Measurements from ENCODE around the gene STK40. TPM values are rescaled to one million over a fixed set of nuclear protein-coding genes. Genes with fewer than 3 reads are reported as not detected.

STK40 gene
- total RNA-seq, 2 donors from 2014 or later: 32.9 to 49.8 TPM

DNA sequence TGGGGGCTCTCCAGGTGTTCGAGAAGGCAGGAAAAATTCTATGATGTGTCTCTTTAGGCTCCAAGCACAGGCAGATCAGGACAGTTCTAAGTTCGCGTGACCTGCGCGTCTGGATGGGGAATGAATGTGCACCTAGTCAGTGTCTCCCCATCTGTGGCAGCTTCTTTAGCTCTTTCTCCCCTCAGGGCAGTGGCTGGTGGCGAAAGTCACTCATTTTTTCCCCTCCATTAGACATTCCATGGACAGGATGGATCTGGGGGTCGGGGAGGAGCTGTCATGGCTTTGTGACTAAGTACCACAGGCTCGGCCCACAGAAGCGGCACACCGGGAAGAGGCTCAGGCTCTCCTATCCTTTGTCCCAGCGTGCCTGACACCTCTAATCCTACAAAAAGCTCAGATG, 31.2 kb downstream of the STK40 start:
- no peaks in the 10 kb centered on the region for H3K36me3 Mint-ChIP-seq (ENCODE audit: low read depth)
- DNase-seq: no peak
- H3K27ac Mint-ChIP-seq: no peak overlapping the region
- no peaks in the 10 kb centered on the region for H3K9me3 ChIP-seq (ENCODE audit: control insufficient read depth, low read length, poor library complexity, severe bottlenecking)
- no peak for ATAC-seq
- no peak overlapping the region for H3K4me3 Mint-ChIP-seq
- peaks cover 25% of the 10 kb centered on the region for H3K4me1 Mint-ChIP-seq
- no peaks in the 10 kb centered on the region for H3K27me3 Mint-ChIP-seq

DNA sequence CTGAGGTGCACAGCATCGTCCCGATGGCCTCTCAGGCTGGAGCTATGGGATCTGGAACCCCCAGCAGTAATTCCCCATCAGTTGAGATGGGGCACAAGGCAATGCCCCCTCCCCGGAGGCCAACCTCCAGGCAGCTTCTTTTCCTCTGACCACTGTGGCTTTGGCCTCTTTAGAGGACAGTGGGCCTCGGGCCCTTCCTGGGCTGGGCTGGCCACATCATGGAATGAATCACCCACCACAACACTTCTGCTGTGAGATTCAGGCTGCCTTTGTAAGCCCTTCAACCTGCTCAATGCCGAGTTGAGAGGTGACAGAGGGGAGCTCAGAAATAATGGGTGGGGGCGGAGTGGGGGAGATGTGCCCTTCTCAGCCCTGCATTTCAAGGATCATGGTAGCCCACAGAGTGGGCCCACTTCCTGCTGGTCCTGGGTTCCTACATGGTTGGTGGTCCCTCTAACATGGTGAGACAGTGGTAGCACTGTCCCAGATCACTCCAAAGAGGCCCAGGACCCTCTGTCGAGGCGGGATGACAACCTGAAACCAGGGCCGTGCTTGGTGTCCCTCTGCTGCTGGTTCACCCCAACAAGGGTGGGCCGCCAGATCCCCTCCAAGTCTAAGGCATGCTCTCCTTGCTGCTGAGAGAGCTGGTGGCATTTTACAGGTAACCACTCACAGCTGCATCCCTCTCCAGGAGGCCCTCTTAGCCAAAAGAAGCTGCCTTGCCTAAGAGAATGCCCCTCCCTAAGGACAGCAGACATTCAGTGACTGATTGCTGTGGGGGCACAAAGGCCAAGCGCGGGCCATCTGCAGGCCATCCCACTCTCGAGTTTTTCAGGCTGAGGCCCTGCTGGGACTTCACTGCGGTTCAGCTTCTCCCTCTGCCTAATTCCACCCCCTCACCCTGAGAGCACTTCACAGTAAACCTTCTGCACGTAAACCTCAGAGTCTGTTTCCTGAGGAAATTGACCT, 32.5 kb downstream of the STK40 start:
- no peaks in the 10 kb centered on the region for H3K9me3 ChIP-seq (ENCODE audit: control insufficient read depth, low read length, poor library complexity, severe bottlenecking)
- DNase-seq: no peak
- Mint-ChIP-seq H3K4me1 (peaks cover 26% of the 10 kb centered on the region), H3K27me3 (no peaks in the 10 kb centered on the region), H3K27ac (peak overlapping the region; percentile 78), H3K4me3 (no peak overlapping the region), H3K36me3 (ENCODE audit: low read depth) (peaks cover 2% of the 10 kb centered on the region)
- no peak for ATAC-seq

DNA sequence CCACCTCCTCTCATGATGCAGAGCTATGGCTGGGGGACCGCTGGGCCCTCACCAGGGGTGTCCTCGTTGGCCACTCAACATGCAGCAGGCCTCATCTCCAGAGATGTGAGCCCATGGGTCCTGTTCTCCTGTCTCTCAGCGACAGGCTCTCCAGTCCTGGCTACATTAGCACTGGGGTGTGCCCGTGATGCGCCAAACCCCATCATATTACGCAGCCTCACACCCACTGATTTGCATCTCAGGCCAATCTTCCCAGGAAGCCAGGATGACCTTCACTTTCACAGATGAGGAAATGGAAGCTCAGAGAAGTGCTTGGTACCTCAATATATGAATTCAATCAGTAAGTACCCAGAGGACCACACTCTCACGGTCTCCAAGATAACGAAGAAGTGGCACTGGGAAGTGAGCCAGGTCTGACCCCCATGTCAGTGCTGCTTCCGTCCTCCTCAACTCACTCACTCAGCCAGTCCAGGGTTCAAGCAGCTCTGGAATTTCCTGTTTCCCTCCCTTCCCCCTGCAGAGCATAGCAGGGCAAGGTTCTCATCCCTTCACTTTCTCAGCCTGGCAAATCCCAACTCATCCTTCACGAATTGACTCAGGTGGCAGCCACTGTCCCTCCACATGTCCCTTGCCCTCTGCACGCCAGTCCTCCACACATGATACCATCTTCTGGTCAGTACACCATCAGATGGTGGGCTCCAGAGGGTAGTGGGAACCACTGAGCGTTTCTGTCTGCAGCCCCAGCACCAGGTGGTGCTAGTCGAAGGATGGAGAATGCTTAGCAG, 33.4 kb downstream of the STK40 start:
- ATAC-seq (no peak), DNase-seq (no peak)
- H3K27me3 Mint-ChIP-seq: no peaks in the 10 kb centered on the region
- H3K27ac Mint-ChIP-seq: peak overlapping the region; percentile 78
- H3K4me3 Mint-ChIP-seq: peak overlapping the region; percentile 36
- H3K4me1 Mint-ChIP-seq: peaks cover 26% of the 10 kb centered on the region
- peaks cover 4% of the 10 kb centered on the region for H3K36me3 Mint-ChIP-seq (ENCODE audit: low read depth)
- H3K9me3 ChIP-seq (ENCODE audit: control insufficient read depth, low read length, poor library complexity, severe bottlenecking): no peaks in the 10 kb centered on the region

DNA sequence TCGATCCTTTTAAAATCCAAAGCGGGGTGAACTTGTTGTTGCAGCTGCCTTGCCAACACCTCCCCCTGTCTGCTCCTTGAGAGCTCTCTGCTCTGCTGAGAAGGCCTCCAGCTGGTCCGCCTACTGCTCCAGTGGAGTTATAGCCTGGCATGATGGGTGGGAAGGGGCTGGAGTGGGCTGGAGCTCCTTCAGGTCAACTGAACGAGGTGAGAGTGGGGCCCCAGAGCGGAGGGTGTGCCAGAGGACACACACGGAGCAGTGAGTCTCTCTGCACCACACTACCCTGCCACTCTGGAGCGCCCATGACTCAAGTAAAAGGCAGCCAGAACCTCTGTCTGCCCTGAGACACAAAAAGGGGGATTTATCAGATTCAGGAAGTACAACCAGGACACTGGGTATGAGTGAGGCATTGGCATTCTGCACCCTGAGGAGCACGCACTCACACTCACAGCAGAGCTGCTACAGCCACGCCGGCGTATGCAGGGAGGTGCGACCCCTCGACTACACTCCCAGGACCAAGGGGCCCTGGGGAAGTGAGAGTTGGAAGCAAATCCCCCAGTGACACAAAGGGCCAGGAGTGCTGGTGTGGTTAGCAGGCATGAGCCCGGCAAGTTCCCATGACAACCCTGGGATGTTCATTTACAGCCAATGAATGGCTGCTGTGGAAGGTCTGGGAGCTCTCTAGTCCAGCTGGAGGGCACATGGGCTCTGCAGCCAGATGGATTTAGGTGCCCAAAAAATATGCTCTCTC, 34.3 kb downstream of the STK40 start:
- no peak overlapping the region for H3K4me3 Mint-ChIP-seq
- peaks cover 4% of the 10 kb centered on the region for H3K36me3 Mint-ChIP-seq (ENCODE audit: low read depth)
- H3K27ac Mint-ChIP-seq: peak overlapping the region; percentile 87

DNA sequence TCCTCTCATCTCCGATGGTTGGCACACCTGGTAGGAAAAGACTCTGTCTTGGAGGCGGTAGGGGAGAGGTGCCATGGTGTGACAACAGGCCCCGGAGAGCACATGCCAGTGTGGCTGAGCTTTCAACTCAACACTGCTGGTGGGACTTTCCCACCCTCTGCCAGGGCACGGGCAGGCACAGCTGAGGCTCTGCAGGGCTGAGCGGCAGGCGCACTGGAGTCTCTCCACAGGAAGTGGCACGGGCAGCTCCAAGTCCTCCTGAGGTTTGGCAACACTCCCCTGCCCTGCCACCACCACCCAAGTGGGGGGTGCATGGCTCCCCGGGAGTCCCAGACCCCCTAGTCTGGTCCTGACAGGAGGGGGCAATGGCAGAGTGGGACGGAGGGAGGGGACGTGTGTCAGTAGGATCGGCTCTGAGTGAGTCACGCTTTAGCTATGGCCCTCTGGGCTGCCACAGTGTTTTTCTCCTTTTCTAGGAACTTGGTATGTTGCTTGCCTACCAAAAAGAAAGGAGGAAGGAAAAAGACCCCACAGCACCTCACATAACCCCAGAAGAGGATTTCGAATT, 35.0 kb downstream of the STK40 start:
- Mint-ChIP-seq H3K4me3 (peak overlapping the region; percentile 52), H3K27me3 (no peaks in the 10 kb centered on the region), H3K27ac (peak overlapping the region; percentile 87), H3K36me3 (ENCODE audit: low read depth) (peaks cover 4% of the 10 kb centered on the region), H3K4me1 (peaks cover 27% of the 10 kb centered on the region)
- H3K9me3 ChIP-seq (ENCODE audit: control insufficient read depth, low read length, poor library complexity, severe bottlenecking): no peaks in the 10 kb centered on the region
- ATAC-seq (peak; percentile 99), DNase-seq (peak; percentile 29 to 60 (median 46))

More for the DNA sequence above, 34.3 kb downstream of the STK40 start:
- no peak for ATAC-seq
- Mint-ChIP-seq H3K27me3 (no peaks in the 10 kb centered on the region), H3K4me1 (peaks cover 27% of the 10 kb centered on the region)
- H3K9me3 ChIP-seq (ENCODE audit: control insufficient read depth, low read length, poor library complexity, severe bottlenecking): no peaks in the 10 kb centered on the region
- DNase-seq: no peak

DNA sequence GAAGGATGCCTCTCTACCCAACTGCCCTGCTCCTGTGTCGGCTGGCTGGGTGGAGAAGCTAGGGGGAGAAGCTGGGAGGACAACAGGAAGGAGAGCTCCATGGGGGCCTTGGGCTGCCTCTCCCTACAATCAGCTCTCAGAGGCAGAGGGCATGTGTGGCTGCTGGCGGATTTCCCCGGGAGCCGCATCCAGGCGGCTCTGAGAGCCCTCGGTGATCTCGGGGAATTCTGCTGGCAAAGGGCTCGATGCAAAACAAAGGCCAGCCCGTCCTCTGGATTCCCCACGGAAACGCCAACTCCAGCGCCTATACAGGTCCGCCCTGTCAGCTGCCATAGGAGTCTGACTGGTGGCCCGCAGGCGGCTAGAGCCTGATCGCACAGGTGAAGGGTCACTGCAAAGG, 35.9 kb downstream of the STK40 start:
- peaks cover 25% of the 10 kb centered on the region for H3K4me1 Mint-ChIP-seq
- H3K4me3 Mint-ChIP-seq: peak overlapping the region; percentile 52
- DNase-seq: no peak
- peak overlapping the region; percentile 87 for H3K27ac Mint-ChIP-seq
- no peaks in the 10 kb centered on the region for H3K9me3 ChIP-seq (ENCODE audit: control insufficient read depth, low read length, poor library complexity, severe bottlenecking)
- no peak for ATAC-seq
- no peaks in the 10 kb centered on the region for H3K27me3 Mint-ChIP-seq
- H3K36me3 Mint-ChIP-seq (ENCODE audit: low read depth): peaks cover 4% of the 10 kb centered on the region

DNA sequence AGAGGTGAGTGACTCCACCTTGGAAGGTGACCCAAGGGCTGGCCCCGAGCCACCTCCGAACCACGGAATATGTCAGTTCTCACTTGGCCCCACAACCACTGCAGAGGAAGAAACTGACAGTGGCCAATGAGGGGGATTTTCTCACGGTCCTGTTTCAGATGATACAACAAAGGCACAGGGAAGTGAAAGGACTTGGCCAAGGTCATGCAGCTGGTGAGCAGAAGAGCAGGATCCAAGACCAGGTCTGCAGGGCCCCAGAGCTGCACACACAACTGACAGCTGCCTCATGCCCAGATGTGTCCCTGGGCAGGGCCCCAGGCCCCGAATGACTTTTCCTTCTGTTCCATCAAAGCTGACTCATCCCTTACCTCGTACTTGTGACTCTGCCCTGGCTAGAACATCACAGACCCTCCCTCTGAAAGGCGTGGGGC, 36.5 kb downstream of the STK40 start:
- H3K4me1 Mint-ChIP-seq: peaks cover 25% of the 10 kb centered on the region
- H3K36me3 Mint-ChIP-seq (ENCODE audit: low read depth): peaks cover 6% of the 10 kb centered on the region
- no peak overlapping the region for H3K27ac Mint-ChIP-seq
- no peak overlapping the region for H3K4me3 Mint-ChIP-seq
- DNase-seq (no peak), ATAC-seq (no peak)
- H3K27me3 Mint-ChIP-seq: no peaks in the 10 kb centered on the region
- H3K9me3 ChIP-seq (ENCODE audit: control insufficient read depth, low read length, poor library complexity, severe bottlenecking): no peaks in the 10 kb centered on the region

DNA sequence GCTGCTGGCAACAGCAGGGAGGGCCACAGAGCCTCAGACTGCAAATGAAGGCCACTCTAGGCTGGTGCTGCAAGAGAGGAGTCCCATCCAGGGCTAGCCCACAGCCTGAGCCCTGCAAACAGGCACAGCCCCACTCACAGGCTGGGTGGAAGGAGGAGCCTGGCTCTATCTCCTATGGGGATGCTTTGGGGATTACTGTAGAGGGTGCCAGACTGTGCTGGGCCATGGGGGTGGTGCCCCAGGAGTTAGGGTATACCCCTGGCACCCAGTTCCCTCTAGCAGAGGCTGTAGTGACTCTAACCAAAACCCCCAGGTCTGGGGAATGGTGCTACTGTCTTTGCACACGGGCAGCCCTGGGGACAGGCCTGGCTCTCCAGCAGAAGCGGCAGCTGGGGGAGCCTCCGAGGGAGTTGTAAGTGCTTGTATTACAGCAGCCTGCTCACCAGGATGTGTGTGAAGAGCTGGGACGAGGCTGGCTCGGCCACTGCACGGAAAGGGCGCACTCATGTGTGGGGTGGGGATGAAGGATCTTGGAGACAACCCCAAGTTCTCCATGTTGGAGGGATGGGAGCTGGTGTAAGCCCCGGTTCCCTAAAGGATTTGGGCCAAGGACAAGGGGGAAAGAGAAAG, 38.9 kb downstream of the STK40 start:
- ATAC-seq (no peak), DNase-seq (no peak)
- H3K4me1 Mint-ChIP-seq: peaks cover 21% of the 10 kb centered on the region
- H3K4me3 Mint-ChIP-seq: no peak overlapping the region
- H3K27me3 Mint-ChIP-seq: no peaks in the 10 kb centered on the region
- peak overlapping the region; percentile 29 for H3K27ac Mint-ChIP-seq
- no peaks in the 10 kb centered on the region for H3K9me3 ChIP-seq (ENCODE audit: control insufficient read depth, low read length, poor library complexity, severe bottlenecking)
- H3K36me3 Mint-ChIP-seq (ENCODE audit: low read depth): peaks cover 6% of the 10 kb centered on the region

DNA sequence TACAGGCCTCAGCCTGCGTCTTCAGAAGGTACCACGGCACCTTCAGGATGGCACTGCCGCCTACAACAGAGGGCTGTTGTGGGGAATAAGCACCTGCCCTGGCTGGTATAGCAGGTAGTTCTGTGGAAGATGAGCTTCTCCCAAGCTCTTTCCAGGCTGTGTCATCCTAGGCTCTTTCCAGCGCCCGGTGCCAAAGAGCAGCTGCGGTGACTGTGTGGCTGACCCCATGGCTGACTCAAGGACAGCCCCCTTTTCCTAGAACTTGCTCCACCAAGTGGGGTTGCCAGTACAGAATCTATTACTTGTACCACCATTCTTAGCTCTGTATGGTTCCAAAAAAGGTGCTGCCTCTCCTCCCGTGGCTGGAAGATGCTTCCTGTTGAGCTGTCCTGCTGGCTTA, 40.4 kb downstream of the STK40 start:
- DNase-seq: no peak
- Mint-ChIP-seq H3K36me3 (ENCODE audit: low read depth) (peaks cover 11% of the 10 kb centered on the region), H3K4me1 (peaks cover 16% of the 10 kb centered on the region), H3K27ac (no peak overlapping the region), H3K27me3 (no peaks in the 10 kb centered on the region), H3K4me3 (no peak overlapping the region)
- no peaks in the 10 kb centered on the region for H3K9me3 ChIP-seq (ENCODE audit: control insufficient read depth, low read length, poor library complexity, severe bottlenecking)
- no peak for ATAC-seq

DNA sequence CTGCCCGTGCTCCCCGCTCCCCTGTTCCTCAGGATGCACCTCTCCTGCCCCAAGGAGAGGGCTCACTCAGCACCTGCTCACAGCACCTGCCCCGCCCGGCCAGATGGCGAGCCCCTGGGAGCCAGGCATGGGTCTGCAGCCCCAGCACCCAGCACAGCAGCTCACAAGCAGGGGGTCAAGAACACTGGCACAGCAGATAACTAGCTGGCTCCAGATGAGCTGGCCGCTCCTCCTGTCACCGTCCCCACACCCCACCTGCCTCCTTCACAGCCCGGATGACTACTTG, 41.4 kb downstream of the STK40 start:
- ATAC-seq: no peak
- Mint-ChIP-seq H3K36me3 (ENCODE audit: low read depth) (peaks cover 11% of the 10 kb centered on the region), H3K4me1 (peaks cover 17% of the 10 kb centered on the region), H3K4me3 (no peak overlapping the region), H3K27me3 (no peaks in the 10 kb centered on the region), H3K27ac (no peak overlapping the region)
- no peak for DNase-seq
- H3K9me3 ChIP-seq (ENCODE audit: control insufficient read depth, low read length, poor library complexity, severe bottlenecking): no peaks in the 10 kb centered on the region

DNA sequence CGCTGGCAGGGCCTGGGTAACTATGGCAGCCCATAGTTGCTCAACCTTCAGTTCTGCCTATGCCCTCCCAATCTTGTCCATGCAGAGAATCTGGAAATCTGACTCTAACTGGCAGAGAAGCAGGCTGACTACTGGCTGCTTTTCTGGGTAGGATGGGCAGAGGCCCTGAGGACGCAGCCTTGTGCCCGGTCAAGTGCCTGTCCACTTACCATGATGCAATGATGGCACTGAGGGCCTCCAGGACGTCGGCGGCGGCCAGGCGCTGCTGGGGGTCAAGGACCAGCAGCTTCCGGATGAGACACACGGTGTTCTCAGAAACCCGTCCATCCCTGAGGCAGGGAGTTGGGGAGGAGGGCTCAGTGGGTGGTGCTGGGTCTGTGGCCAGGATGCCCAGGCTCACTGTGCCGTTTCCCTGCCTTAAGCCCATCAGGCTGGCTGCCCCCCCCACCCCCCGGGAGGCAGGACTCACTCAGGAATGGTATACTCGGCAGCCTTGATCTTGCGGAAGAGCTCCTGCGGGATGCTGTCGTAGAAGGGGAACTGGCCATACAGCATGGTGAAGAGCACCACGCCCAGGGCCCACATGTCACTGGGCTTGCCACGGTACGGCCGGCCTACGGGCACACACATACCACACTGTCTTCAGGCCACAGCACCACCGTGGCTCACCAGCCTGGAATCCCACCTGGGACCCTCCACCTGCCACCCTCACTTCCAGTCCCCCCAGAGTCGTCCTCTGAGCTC, 41.9 kb downstream of the STK40 start:
- Mint-ChIP-seq H3K36me3 (ENCODE audit: low read depth) (peaks cover 11% of the 10 kb centered on the region), H3K27me3 (no peaks in the 10 kb centered on the region), H3K4me3 (no peak overlapping the region), H3K27ac (peak overlapping the region; percentile 19), H3K4me1 (peaks cover 22% of the 10 kb centered on the region)
- DNase-seq (no peak), ATAC-seq (no peak)
- no peaks in the 10 kb centered on the region for H3K9me3 ChIP-seq (ENCODE audit: control insufficient read depth, low read length, poor library complexity, severe bottlenecking)
